Natural killer cell treated with Interleukin-12 subunit alpha and Interleukin-12 subunit beta and Interleukin-15 and Interleukin-18, amount 100 ng/mL, for 72 hours (primary cell): ENCODE measurements around the gene CD37. TPM values are rescaled to one million over a fixed set of nuclear protein-coding genes. Genes with fewer than 3 reads are reported as not detected.

ENCODE experiments used
- ATAC-seq, 2 donors: fragments of 150-1000 bp; cut with Tn5 transposase in 1 of 2; sonication (Bioruptor Pico), chemical (Tn5 transposase) in 1 of 2; 2 replicates each; pipeline ENCODE4 v1.10.0; 2021
- DNase-seq: peaks from one replicate; pipeline ENCODE4 v3.0.0; 2022; ENCODE audit warnings: low spot score
- H3K27ac Mint-ChIP-seq, 2 donors: 1 replicate in 1 of 2; 2 replicates in 1 of 2; pipeline ENCODE4 v1.8.0; 2022; ENCODE audit warnings: mixed read lengths in 2 of 2, mild to moderate bottlenecking in 1 of 2, moderate library complexity in 1 of 2
- H3K27me3 Mint-ChIP-seq, 2 donors: 1 replicate in 1 of 2; 2 replicates in 1 of 2; pipeline ENCODE4 v1.8.0; 2022; ENCODE audit warnings: mixed read lengths in 2 of 2
- H3K36me3 Mint-ChIP-seq: one replicate; pipeline ENCODE4 v1.8.0; 2022; ENCODE audit warnings: mixed read lengths
- H3K4me1 Mint-ChIP-seq, 2 donors: 1 replicate in 1 of 2; 2 replicates in 1 of 2; pipeline ENCODE4 v1.8.0; 2022; ENCODE audit warnings: low read depth in 2 of 2, mixed read lengths in 2 of 2, mild to moderate bottlenecking in 1 of 2
- H3K4me3 Mint-ChIP-seq: one replicate; pipeline ENCODE4 v1.8.0; 2022; ENCODE audit warnings: mixed read lengths
- H3K9me3 Mint-ChIP-seq: 2 replicates; pipeline ENCODE4 v1.8.0; 2022; ENCODE audit warnings: mixed read lengths
- total RNA-seq, 2 donors: library from RNA; stranded (reverse); gene quantifications; one replicate each; pipeline ENCODE4 v1.2.3, GENCODE V29; 2022

CD37 gene
- total RNA-seq, 2 donors from 2014 or later, result 102 to 122 TPM

- peak; percentile 65 for DNase-seq
Measured at GRCh38 chr19:49335784-49336481, 727 bp downstream of the CD37 start.

DNA sequence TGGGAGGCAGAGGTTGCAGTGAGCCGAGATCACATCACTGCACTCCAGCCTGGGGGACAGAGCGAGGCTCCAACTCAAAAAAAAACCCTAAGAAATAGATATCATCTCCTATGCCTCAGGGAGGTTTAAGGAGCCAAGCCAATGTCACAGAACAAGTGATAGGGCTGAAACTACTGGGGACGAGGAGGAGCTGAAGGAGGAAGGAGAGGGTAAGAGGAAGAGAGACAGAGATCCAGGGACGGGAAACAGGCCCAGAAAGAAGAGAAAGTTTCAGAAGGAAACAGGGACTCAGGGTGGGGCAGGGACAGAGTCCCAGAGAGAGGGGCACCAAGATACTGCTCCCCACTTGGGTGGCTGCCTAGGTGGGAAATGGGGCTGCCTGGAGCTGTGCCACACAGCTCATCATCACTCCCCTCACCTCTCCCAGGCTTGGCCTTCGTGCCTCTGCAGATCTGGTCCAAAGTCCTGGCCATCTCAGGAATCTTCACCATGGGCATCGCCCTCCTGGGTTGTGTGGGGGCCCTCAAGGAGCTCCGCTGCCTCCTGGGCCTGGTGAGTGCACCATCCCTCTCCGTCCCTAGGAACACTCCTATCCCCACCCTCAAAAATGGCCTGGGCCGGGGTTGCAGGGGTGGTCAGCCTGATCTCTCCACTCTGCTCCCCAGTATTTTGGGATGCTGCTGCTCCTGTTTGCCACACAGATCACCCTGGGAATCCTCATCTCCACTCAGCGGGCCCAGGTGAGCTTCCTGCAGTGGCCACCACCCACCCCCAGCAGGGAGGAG, 1.5 kb downstream of the CD37 start:
- Mint-ChIP-seq H3K27me3 (no peaks in the 10 kb centered on the region), H3K4me1 (peaks cover 65 to 68% of the 10 kb centered on the region in 2 donors), H3K36me3 (peaks cover 14% of the 10 kb centered on the region), H3K27ac (peak overlapping the region; percentile 100), H3K4me3 (peak overlapping the region; percentile 100), H3K9me3 (no peaks in the 10 kb centered on the region)
- DNase-seq (no peak), ATAC-seq (no peak)

More at GRCh38 chr19:49335784-49336481, 727 bp downstream of the CD37 start:
- peak; percentile 77 to 78 for ATAC-seq
- H3K36me3 Mint-ChIP-seq, result peaks cover 14% of the 10 kb centered on the region
- H3K27ac Mint-ChIP-seq, result peak overlapping the region; percentile 100
- H3K27me3 Mint-ChIP-seq, result no peaks in the 10 kb centered on the region
- H3K4me3 Mint-ChIP-seq, result peak overlapping the region; percentile 100
- peaks cover 65 to 71% of the 10 kb centered on the region in 2 donors for H3K4me1 Mint-ChIP-seq
- H3K9me3 Mint-ChIP-seq, result no peaks in the 10 kb centered on the region

DNA sequence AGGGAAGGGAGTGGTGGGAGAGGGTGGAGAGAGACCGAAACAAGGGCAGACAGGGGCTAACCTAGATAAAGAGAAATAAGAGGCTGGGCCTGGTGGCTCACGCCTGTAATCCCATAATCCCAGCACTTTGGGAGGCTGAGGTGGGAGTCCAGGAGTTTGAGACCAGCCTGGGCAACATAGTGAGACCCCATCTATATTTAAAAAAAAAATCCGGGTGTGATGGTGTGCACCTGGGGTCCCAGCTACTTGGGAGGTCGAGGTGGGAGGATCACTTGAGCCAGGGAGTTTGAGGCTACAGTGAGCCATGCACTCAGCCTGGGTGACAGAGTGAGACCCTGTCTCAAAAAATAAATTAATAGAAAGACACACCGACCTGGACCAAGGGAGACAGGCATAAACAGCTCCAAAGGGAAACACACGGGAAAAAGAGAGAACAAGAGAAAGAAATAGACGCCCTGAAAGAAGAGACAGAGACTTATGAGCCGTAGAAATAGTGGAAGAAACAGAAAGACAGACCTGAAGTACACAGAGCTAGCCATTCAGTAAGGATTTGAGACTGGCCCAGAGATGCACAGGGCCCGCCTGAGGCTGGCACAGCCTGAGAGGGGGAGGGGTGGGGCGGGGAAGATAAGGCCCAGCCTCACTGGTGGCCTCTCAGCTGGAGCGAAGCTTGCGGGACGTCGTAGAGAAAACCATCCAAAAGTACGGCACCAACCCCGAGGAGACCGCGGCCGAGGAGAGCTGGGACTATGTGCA, 2.2 kb downstream of the CD37 start:
- Mint-ChIP-seq H3K27ac (peak overlapping the region; percentile 100), H3K4me1 (peaks cover 64 to 65% of the 10 kb centered on the region in 2 donors), H3K36me3 (peaks cover 14% of the 10 kb centered on the region), H3K9me3 (no peaks in the 10 kb centered on the region), H3K4me3 (peak overlapping the region; percentile 18), H3K27me3 (no peaks in the 10 kb centered on the region)
- no peak for ATAC-seq
- DNase-seq, result no peak

DNA sequence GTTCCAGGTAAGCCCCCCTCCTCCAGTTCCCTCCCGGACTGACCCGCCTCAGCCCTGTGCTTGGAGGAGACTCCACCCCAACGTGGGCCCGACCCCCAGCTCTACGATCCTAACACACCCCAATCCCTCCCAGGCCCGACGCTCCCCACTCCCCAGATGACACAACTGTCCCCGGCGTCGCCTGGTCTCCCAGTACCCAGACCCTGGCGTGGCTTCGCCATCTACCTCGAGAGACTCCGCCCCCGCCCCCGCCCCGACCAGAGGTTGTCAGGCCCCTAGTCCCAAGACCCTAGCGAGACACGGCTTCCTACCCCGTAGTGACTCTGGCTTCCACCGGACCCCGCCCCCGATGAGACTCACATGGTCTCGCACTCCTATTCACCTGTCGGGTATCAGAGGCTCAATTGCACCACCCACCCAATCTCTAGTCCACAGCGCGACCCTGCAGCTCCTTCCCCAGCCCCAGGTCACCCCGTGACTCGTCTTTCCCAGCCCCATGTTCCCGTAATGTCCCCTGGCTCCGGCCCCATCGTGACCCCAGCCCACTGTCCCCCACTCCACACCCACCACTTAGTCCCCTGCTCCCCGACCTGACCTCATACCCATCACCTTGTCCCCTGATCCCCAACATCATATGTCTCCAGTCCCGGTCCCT, 2.9 kb downstream of the CD37 start:
- Mint-ChIP-seq H3K4me3 (peak overlapping the region; percentile 30), H3K9me3 (no peaks in the 10 kb centered on the region), H3K27me3 (no peaks in the 10 kb centered on the region), H3K27ac (peak overlapping the region in 1 of 2 donors; percentile 100), H3K4me1 (peaks cover 63 to 68% of the 10 kb centered on the region in 2 donors), H3K36me3 (peaks cover 14% of the 10 kb centered on the region)
- ATAC-seq, result no peak
- DNase-seq, result no peak

DNA sequence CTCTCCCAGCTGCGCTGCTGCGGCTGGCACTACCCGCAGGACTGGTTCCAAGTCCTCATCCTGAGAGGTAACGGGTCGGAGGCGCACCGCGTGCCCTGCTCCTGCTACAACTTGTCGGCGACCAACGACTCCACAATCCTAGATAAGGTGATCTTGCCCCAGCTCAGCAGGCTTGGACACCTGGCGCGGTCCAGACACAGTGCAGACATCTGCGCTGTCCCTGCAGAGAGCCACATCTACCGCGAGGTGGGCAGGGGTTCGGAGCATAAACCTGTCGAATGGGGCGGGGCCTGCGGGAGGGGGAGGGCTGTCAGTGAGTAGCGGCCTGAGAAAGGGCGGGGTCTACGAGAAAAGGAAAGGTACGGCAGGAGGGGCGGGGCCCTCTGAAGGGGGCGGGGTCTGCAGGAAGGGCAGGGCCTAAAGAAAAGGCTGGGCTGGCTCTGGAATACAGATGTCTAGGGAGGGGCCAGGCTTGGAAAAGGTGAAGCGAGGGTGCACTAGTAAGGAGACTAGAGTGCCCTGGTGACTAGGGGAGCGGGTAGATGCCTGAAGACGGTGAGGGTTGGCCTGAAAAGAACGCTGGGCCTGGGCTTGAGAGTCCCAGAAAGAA, 3.6 kb downstream of the CD37 start:
- Mint-ChIP-seq H3K9me3 (no peaks in the 10 kb centered on the region), H3K4me1 (peaks cover 57 to 63% of the 10 kb centered on the region in 2 donors), H3K27ac (peak overlapping the region in 1 of 2 donors; percentile 56), H3K4me3 (peak overlapping the region; percentile 30), H3K27me3 (no peaks in the 10 kb centered on the region), H3K36me3 (peaks cover 14% of the 10 kb centered on the region)
- no peak for ATAC-seq
- no peak for DNase-seq

DNA sequence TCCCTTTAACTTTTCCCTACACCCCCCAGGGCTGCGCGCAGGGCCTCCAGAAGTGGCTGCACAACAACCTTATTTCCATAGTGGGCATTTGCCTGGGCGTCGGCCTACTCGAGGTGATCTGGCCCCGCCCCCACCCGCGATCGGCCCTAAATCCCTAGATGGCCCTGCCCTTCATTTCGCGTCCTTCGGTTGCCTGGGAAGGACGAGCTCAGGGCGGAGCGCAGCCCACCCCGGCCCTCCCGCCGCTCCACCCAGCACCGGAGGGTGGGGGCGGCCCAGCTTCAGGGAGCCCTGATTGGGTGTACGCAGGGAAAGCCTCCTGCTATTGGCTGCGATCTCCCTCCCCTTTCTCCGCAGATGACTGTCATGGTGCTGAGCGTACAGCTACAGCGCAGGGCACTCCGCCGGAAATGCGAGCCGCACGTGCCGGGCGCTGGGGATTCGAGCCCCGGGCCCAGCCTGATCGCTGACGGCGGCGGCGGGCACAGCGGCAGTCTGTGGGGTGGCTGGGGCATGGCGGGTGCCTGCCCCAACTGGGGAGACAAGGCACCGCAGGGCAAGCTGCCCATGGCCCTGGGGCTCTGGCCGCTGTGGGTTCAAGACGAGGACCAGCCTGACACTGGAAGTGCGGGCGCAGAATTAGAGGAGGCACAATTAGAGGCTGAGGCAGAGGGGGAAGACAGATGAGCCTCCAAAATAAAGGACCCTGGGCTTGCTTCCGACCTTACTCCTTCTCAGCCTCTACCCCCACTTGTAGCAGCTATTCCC, 4.3 kb downstream of the CD37 start:
- peaks cover 14% of the 10 kb centered on the region for H3K36me3 Mint-ChIP-seq
- DNase-seq, result no peak
- peak overlapping the region; percentile 48 to 90 for H3K27ac Mint-ChIP-seq
- H3K27me3 Mint-ChIP-seq, result no peaks in the 10 kb centered on the region
- ATAC-seq, result no peak
- peaks cover 51 to 59% of the 10 kb centered on the region in 2 donors for H3K4me1 Mint-ChIP-seq
- H3K4me3 Mint-ChIP-seq, result peak overlapping the region; percentile 57
- H3K9me3 Mint-ChIP-seq, result no peaks in the 10 kb centered on the region

DNA sequence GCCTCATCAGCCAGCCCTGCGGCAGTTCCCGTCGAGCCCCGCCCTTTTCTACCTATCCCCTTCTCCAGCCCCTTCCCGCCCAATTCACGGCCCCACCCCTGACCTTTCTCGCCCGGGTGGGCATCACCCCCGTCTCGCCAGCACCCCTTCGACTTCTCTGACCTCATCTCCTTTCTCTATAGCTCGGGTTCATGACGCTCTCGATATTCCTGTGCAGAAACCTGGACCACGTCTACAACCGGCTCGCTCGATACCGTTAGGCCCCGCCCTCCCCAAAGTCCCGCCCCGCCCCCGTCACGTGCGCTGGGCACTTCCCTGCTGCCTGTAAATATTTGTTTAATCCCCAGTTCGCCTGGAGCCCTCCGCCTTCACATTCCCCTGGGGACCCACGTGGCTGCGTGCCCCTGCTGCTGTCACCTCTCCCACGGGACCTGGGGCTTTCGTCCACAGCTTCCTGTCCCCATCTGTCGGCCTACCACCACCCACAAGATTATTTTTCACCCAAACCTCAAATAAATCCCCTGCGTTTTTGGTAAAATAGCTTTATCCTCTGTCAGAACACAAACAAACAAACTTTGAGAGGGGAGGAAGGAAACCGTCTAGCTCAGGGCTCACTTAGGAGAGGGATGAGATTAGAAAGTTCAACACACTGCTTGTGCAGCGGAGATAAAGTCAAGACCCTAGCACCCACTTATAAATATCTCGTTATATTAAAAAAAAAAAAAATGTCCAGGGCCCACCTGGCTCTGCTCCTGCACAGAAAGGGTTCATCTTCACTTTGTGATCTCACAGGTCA, 5.1 kb downstream of the CD37 start:
- H3K36me3 Mint-ChIP-seq, result peaks cover 14% of the 10 kb centered on the region
- peaks cover 51 to 61% of the 10 kb centered on the region in 2 donors for H3K4me1 Mint-ChIP-seq
- H3K27me3 Mint-ChIP-seq, result no peaks in the 10 kb centered on the region
- ATAC-seq (peak in 1 of 2 donors; percentile 40), DNase-seq (peak; percentile 67)
- peak overlapping the region; percentile 48 to 90 for H3K27ac Mint-ChIP-seq
- H3K9me3 Mint-ChIP-seq, result no peaks in the 10 kb centered on the region
- peak overlapping the region; percentile 57 for H3K4me3 Mint-ChIP-seq

GRCh38 chr19:49340865-49341718, 5.9 kb downstream of the CD37 start:
- Mint-ChIP-seq H3K4me3 (no peak overlapping the region), H3K9me3 (no peaks in the 10 kb centered on the region), H3K4me1 (peaks cover 45 to 58% of the 10 kb centered on the region in 2 donors), H3K27me3 (no peaks in the 10 kb centered on the region), H3K36me3 (peaks cover 14% of the 10 kb centered on the region), H3K27ac (peak overlapping the region; percentile 48 to 90)
- no peak for ATAC-seq
- no peak for DNase-seq

- DNase-seq, result no peak
- no peak overlapping the region for H3K27ac Mint-ChIP-seq
- no peaks in the 10 kb centered on the region for H3K9me3 Mint-ChIP-seq
- no peak overlapping the region for H3K4me3 Mint-ChIP-seq
- H3K4me1 Mint-ChIP-seq, result peaks cover 38 to 49% of the 10 kb centered on the region in 2 donors
- H3K36me3 Mint-ChIP-seq, result peaks cover 12% of the 10 kb centered on the region
- no peaks in the 10 kb centered on the region for H3K27me3 Mint-ChIP-seq
- no peak for ATAC-seq
Measured at GRCh38 chr19:49342291-49342721, 7.1 kb downstream of the CD37 start.

DNA sequence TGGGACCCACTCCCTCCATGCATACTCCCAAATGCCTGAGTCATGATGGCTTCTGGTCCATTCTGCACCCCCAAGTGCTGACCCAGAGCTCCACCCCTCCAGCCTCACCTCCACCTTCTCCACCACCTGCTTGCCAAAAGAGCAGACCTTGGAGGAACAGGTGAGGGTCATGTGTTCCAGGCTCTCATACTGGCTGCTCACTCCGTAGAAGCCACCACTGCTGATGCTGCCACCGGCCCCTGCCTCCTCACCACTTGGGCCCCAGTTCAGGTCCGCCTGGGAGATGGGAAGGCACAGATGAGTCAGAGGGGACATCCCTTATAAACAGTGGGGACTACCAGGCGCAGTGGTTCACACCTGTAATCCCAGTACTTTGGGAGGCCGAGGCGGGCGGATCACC, 7.9 kb downstream of the CD37 start:
- DNase-seq, result no peak
- H3K27me3 Mint-ChIP-seq, result no peaks in the 10 kb centered on the region
- no peaks in the 10 kb centered on the region for H3K9me3 Mint-ChIP-seq
- peaks cover 31 to 48% of the 10 kb centered on the region in 2 donors for H3K4me1 Mint-ChIP-seq
- H3K4me3 Mint-ChIP-seq, result no peak overlapping the region
- no peak overlapping the region for H3K27ac Mint-ChIP-seq
- ATAC-seq, result no peak
- peaks cover 7% of the 10 kb centered on the region for H3K36me3 Mint-ChIP-seq
